Right renal cortex interstitium (tissue), 3 donors: Measurements from ENCODE around the gene TMEM182. TPM values are rescaled to one million over a fixed set of nuclear protein-coding genes. Genes with fewer than 3 reads are reported as not detected.

ENCODE experiments used
- DNase-seq, 3 donors: peaks; one replicate each; pipeline ENCODE4 v3.0.0-alpha.2; 2013; ENCODE audit warnings: low read depth in 3 of 3, low spot score in 2 of 3
- polyA plus RNA-seq, 3 donors: library from polyadenylated mRNA; unstranded; fragments of 120-200 nt; gene quantifications; one replicate each; pipeline ENCODE4 v1.2.1, GENCODE V29; 2013; ENCODE audit not compliant: insufficient read length in 3 of 3

TMEM182 gene
- polyA plus RNA-seq, 3 donors = 7.7 to 9.3 (median 7.9) TPM

DNA sequence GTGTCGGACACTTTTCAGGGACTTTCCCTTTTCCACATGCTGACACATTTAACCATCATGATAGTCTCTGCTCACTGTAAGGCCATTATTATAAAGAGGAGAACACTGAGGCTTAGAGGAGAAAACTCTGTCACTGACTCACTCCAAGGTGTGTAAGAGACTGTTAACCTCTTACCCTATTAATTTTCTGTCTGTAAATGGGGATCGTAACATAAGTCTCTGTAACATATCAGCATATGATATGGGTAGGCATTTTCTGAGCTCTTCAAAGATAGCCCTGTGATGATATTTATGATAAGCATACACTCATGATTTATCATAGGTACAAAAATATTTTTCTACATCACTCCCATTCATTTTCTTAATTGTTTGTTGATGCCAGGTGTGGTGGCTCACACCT lies 36.4 kb downstream of the TMEM182 start:
- no peak for DNase-seq

DNA sequence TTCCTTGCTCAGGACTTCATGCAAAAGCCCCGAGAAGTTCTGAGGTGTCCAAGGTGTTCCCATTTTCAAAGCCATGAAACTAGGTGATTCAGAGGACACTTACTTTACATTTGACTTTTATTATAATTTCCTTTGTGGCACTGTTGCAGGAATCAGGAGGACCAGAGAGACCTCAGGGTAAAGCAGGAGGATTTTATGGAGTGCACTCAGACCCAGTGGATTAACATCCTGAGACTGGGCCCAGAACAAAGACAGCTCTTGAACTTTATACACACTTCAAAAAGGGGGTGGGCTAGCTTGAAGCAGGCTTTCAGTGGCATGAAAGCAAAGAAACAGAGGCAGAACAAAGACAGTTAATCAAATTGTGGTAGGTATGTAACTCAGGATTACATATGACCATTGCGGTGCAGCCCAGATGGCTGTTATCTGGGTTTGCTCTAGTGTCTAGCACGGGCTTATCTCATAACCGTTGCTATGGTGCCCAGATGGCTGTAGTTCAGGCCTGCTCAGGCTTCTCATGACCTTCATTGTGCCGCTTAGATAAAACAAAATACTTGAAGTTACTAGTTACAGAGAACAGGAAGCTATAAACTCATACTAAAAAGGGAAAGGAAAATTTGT lies 39.4 kb downstream of the TMEM182 start:
- DNase-seq = no peak

GRCh38 chr2:102801858-102802699 lies 40.2 kb downstream of the TMEM182 start:
- DNase-seq = no peak

- DNase-seq = no peak
These were observed 41.4 kb downstream of the TMEM182 start for GRCh38 chr2:102803041-102803896.

DNA sequence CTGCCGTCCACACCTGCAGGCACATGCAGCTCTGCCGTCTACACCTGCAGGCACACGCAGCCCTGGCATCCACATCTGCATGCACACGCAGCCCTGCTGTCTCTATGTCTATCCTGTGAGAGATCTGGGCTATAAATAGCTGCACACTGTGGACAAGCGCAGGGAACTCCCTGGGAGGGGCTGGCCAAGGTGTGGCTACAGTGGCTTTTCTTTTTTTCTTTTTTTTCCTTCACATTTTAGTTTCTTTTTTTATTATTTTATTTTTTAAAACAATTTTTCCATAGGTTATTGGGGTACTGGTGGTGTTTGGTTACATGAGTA lies 42.0 kb downstream of the TMEM182 start:
- no peak for DNase-seq

DNA sequence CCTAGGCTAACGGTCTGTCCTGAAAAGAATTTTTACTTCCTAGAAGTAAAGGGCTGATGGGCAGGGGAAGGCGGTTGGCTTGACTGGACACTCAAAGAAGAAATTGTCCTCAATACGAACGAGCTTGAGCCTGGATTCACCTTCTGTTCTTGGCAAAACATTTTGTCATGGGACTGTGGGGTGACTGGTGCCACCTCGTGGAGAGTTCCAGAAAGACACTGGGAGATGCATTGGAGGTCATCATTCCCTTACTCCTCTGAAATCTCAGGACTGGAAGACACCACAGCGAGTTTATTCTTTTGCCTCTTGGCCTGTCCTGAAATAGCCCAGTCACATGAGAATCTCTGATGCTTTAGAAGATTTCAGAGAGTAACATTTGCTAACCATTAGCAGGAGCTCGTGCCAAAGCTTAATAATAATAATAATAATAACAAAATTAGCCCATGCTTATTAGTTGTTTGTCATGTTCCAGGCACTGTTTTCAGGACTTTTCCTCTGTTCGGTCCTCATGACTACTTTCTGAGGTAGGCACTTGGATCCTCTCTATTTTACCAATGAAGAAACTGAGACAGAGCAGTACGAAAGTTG lies 44.5 kb downstream of the TMEM182 start:
- peak in 2 of 3 donors; percentile 45 to 60 for DNase-seq

DNA sequence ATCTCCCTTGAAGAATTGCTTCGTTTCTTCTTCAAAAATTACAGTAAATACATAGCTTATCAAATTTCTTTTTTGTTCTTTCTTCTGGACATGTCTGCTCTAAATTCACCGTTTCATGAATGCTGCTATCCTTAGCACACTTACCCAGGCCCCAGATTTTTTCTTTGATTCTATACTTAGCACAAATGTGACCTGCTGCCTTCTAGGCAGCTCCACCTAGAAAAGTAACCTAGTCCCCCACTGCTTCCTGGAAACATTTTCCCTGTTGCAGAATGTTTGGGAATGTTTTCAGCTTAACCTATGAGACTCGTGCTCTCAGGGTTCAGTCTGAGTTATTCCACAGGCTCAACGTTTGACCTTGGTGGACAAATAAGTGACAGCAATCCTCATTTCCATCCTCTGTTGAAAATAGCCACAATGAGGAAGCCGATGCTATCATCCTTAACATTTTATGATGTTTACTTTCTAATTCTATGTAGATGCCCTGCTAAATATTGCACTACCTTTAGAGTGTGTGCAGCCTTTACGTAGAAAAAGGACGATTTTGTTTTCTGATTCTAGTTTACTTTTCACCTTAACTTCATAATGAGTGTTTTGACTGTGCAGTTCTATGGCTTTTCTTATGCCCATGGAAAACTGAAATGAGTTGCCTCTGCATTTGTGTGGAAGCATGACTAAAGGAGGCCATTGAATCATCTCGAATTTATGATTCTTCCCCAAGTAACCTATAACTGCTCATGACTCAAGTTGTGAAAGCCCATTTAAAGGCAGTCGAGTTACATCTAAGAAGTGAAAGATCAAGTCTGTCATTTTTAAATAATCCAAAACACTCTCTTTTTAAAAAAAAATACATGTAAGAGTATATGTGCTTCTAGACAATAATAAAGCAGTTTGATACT lies 47.7 kb downstream of the TMEM182 start:
- no peak for DNase-seq

- DNase-seq = no peak
These were observed 53.5 kb downstream of the TMEM182 start for GRCh38 chr2:102815285-102815684.

- DNase-seq = peak in 2 of 3 donors; percentile 27 to 45
These were observed 65.1 kb downstream of the TMEM182 start for GRCh38 chr2:102826904-102827303.

GRCh38 chr2:102832789-102833188 lies 71.0 kb downstream of the TMEM182 start:
- no peak for DNase-seq

GRCh38 chr2:102834523-102835273 lies 72.9 kb downstream of the TMEM182 start:
- DNase-seq = no peak

GRCh38 chr2:102837626-102838198 lies 75.9 kb downstream of the TMEM182 start:
- DNase-seq = no peak

GRCh38 chr2:102839668-102840388 lies 78.0 kb downstream of the TMEM182 start:
- peak in 2 of 3 donors; percentile 25 to 30 for DNase-seq

DNA sequence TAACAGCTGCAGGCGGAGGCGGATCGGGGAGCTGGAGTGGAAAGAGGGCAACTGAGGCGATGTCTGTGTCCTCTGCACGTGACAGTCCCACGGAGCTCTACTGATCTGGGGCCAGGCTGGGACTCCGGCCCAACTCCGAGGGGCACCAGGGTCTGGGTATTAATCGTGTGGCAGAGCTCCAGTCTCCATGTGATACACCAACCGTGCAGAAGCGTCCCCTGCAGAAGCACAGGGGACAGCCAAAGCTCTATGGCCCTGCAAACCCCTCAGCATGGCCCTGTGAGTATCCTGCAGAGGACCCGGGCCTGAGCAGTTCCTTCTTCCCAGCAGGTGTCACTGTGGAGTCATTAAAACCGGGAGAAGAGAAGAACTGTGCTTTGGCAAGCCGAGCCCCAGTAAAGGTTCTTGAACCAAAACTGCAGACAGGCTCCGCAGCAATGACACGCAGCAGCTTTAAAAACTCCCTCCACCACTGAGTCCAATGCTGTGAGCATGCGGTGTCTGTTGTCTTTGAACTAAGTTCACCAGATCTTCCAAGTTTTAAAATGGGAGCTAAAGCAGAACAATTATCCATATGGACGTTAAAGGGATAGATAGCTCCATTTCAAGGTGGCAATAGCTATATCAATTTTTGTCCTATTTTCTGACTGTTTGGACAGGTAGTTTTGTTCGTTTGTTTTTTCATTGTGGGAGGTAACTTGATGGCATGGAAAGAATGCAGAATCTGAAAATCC lies 79.4 kb downstream of the TMEM182 start:
- peak in 2 of 3 donors; percentile 31 to 62 for DNase-seq

DNA sequence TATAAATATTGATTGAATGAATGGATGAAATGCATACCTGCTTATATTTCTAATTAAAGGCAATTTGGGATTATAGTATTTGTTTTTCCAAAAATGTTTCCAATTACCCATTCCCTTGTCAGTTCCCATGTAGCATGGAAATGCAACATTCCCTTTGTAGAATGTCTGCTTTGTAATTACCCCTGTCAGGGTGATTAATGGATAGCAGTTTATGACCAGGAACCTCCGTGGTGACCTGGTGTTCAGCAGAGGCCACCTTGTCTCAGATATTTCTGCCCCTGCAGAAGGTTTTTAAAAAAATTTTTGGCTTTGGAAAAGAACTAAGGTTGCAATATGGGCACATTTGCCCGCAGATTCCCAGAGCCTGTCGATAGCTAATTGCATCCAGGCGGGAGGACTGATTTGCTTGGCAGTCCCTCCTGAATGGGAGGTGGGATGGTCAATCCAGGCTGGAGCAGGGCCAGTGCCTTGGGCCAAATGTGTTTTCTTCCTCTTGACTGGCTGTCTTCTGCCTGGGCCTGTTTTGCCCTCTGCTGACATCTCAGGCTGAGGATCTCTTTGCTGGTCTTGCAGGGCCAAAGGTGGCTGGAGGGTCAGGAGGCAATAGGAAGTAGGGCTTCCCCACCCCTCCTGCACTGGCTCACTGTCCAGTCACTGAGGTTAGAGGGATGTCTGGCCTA lies 82.1 kb downstream of the TMEM182 start:
- peak in 2 of 3 donors; percentile 16 to 45 for DNase-seq

GRCh38 chr2:102844911-102845310 lies 83.1 kb downstream of the TMEM182 start:
- DNase-seq = no peak

- peak; percentile 65 to 78 (median 65) for DNase-seq
These were observed 86.6 kb downstream of the TMEM182 start for GRCh38 chr2:102848366-102848839.
